ENCODE data around the gene TMEM37. TPM values are rescaled to one million over a fixed set of nuclear protein-coding genes. Genes with fewer than 3 reads are reported as not detected.

TMEM37 gene
- total RNA-seq, 1 experiment from 2014 or later, result 4.2 TPM

GRCh38 chr2:119440501-119440870, 8.8 kb downstream of the TMEM37 start:
- Histone ChIP-seq H3K14ac (ENCODE audit: insufficient read depth, low read length) (no peak overlapping the region), H3K9ac (ENCODE audit: extremely low read depth, insufficient read length, low read length) (no peak overlapping the region), H2AK5ac (ENCODE audit: insufficient read length, low read length) (no peak overlapping the region), H3K79me1 (ENCODE audit: insufficient read depth, low read depth, low read length, poor library complexity, severe bottlenecking) (no peaks in the 10 kb centered on the region), H2BK5ac (ENCODE audit: insufficient read length, low read length) (no peak overlapping the region), H3K79me2 (ENCODE audit: insufficient read depth, low read length) (no peaks in the 10 kb centered on the region), H3K27ac (ENCODE audit: insufficient read length, low read depth, low read length) (no peak overlapping the region), H2BK20ac (ENCODE audit: low read depth, low read length, poor library complexity, severe bottlenecking) (no peak overlapping the region), H3K23me2 (ENCODE audit: insufficient read length, low read depth, low read length, poor library complexity, severe bottlenecking) (no peaks in the 10 kb centered on the region), H3K9me3 (ENCODE audit: control insufficient read depth, low read depth, low read length) (no peaks in the 10 kb centered on the region), H2AFZ (ENCODE audit: low read length) (no peak overlapping the region), H2BK120ac (ENCODE audit: low read depth, low read length, poor library complexity, severe bottlenecking) (no peak overlapping the region), H3K23ac (ENCODE audit: insufficient read length, low read depth, low read length) (no peak overlapping the region), H3K4ac (ENCODE audit: low read depth, low read length) (no peak overlapping the region), H2BK12ac (ENCODE audit: insufficient read length, low read depth, low read length) (no peak overlapping the region), H4K8ac (replicated peaks; ENCODE audit: insufficient read length, low read depth, low read length) (no peak overlapping the region), H3K27me3 (ENCODE audit: insufficient read depth, low read length) (no peaks in the 10 kb centered on the region), H4K5ac (ENCODE audit: insufficient read length, low read depth, low read length) (no peak overlapping the region), H3K18ac (ENCODE audit: insufficient read length, low read depth, low read length) (no peak overlapping the region), H3K56ac (ENCODE audit: insufficient read length, low read depth, low read length) (no peak overlapping the region), H2BK15ac (ENCODE audit: low read depth, low read length) (no peak overlapping the region), H4K91ac (ENCODE audit: insufficient read length, low read depth, low read length) (no peak overlapping the region), H3K4me2 (ENCODE audit: insufficient read depth, insufficient read length, low read length) (no peak overlapping the region), H3K4me1 (ENCODE audit: insufficient read depth, low read length) (no peaks in the 10 kb centered on the region), H3T11ph (ENCODE audit: low read length) (no peak overlapping the region), H4K20me1 (ENCODE audit: control insufficient read depth, insufficient read depth, insufficient read length) (no peaks in the 10 kb centered on the region)
- TF ChIP-seq CTCF (conservative IDR thresholded peaks at IDR 0.05), result no peak
- H3K4me3 Mint-ChIP-seq, result no peak overlapping the region
- peaks cover 2 to 8% (median 7%) of the 10 kb centered on the region in 3 experiments; a peak in 4 of 7 replicates for H3K36me3 Mint-ChIP-seq (ENCODE audit: insufficient read depth in 1 of 3, low read depth in 3 of 3)
- peaks cover 6 to 9% of the 10 kb centered on the region in 2 experiments; a peak in 3 of 4 replicates for H3K4me1 Mint-ChIP-seq
- no CpG with 5 or more reads among the region's 1 CpG for WGBS (ENCODE audit: extremely low coverage, insufficient read length, low lambda C conversion rate)
- H3K9me3 Mint-ChIP-seq, result no peaks in the 10 kb centered on the region
- peaks cover under 1% of the 10 kb centered on the region for H3K27me3 Mint-ChIP-seq (ENCODE audit: low read depth)
- peak; percentile 15 for DNase-seq
- H3K27ac Mint-ChIP-seq, result no peak overlapping the region
